GM19467 (cell line): ENCODE results near the gene SFMBT1.
"Not testable (repeated sequence)": the region's sequence is repeated elsewhere in the genome, so short reads cannot be mapped to it uniquely, and the experiment has no call there.

ENCODE experiments used
- ATAC-seq: cut with Tn5 transposase; IDR thresholded peaks from one replicate; pipeline ENCODE4 v1.9.1; 2021; ENCODE audit warnings: mild to moderate bottlenecking, moderate library complexity; ENCODE audit not compliant: unreplicated experiment

Gene SFMBT1

GRCh38 chr3:53039376-53039752 is 6.5 kb downstream of the SFMBT1 start:
- no peak for ATAC-seq

GRCh38 chr3:53038679-53039375 is 7.0 kb downstream of the SFMBT1 start:
- no peak for ATAC-seq

GRCh38 chr3:53035825-53036619 is 9.9 kb downstream of the SFMBT1 start:
- no peak for ATAC-seq

- not testable (repeated sequence) for ATAC-seq
Observed at GRCh38 chr3:53035018-53035417, 10.9 kb downstream of the SFMBT1 start.

- ATAC-seq = not testable (repeated sequence)
Observed at GRCh38 chr3:53034411-53034810, 11.5 kb downstream of the SFMBT1 start.

- ATAC-seq = no peak
Observed at GRCh38 chr3:53032609-53033008, 13.3 kb downstream of the SFMBT1 start.

GRCh38 chr3:53030619-53031449 is 15.0 kb downstream of the SFMBT1 start:
- no peak for ATAC-seq

- ATAC-seq = no peak
Observed at GRCh38 chr3:53028641-53029040, 17.2 kb downstream of the SFMBT1 start.

- ATAC-seq = no peak
Observed at GRCh38 chr3:53027254-53027844, 18.5 kb downstream of the SFMBT1 start.

- no peak for ATAC-seq
Observed at GRCh38 chr3:53026382-53027162, 19.3 kb downstream of the SFMBT1 start.

GRCh38 chr3:53024315-53024714 is 21.6 kb downstream of the SFMBT1 start:
- ATAC-seq = no peak

- ATAC-seq = no peak
Observed at GRCh38 chr3:53023072-53023823, 22.6 kb downstream of the SFMBT1 start.

- no peak for ATAC-seq
Observed at GRCh38 chr3:53022647-53023046, 23.2 kb downstream of the SFMBT1 start.

GRCh38 chr3:53016236-53016635 is 29.6 kb downstream of the SFMBT1 start:
- no peak for ATAC-seq

GRCh38 chr3:53011324-53011723 is 34.5 kb downstream of the SFMBT1 start:
- no peak for ATAC-seq

GRCh38 chr3:53009826-53010539 is 35.9 kb downstream of the SFMBT1 start:
- ATAC-seq = no peak

- ATAC-seq = no peak
Observed at GRCh38 chr3:53008932-53009331, 36.9 kb downstream of the SFMBT1 start.

- no peak for ATAC-seq
Observed at GRCh38 chr3:53005854-53006513, 39.9 kb downstream of the SFMBT1 start.
